Upper lobe of right lung (tissue), 1 donor: ENCODE data around the gene C12orf75. TPM values are rescaled to one million over a fixed set of nuclear protein-coding genes. Genes with fewer than 3 reads are reported as not detected.

ENCODE experiments used
- ATAC-seq: fragments of 200-7000 bp; cut with Tn5 transposase; one replicate; pipeline ENCODE4 v1.9.1; 2020; ENCODE audit warnings: mild to moderate bottlenecking, moderate library complexity
- DNase-seq: peaks from one replicate; pipeline ENCODE4 v3.0.0-alpha.2; 2020
- H3K27ac ChIP-seq: fragments of 200-600 bp; one replicate; pipeline ENCODE4 v1.8.0; 2022
- H3K27me3 ChIP-seq: fragments of 200-600 bp; one replicate; pipeline ENCODE4 v1.8.0; 2022; ENCODE audit warnings: mild to moderate bottlenecking
- H3K36me3 ChIP-seq: fragments of 200-600 bp; one replicate; pipeline ENCODE4 v1.8.0; 2022
- H3K4me1 ChIP-seq: fragments of 200-600 bp; one replicate; pipeline ENCODE4 v1.8.0; 2022
- H3K4me3 ChIP-seq: fragments of 200-600 bp; one replicate; pipeline ENCODE4 v1.8.0; 2022; ENCODE audit warnings: mild to moderate bottlenecking
- H3K9me3 ChIP-seq: fragments of 200-600 bp; one replicate; pipeline ENCODE4 v1.8.0; 2022
- CTCF ChIP-seq: fragments of 200-600 bp; IDR thresholded peaks from one replicate; pipeline ENCODE4 v1.8.0; 2022; ENCODE audit warnings: antibody characterized with exemption
- intact Hi-C: fragments of 100-400 bp; cut with DNase I; formaldehyde crosslinking; loops from one replicate; pipeline ENCODE4 v1.11.0; 2022
- long read RNA-seq: library from polyadenylated mRNA; unstranded; transcript quantifications from one replicate; pipeline ENCODE4 v2.0.0, GENCODE V29; 2021
- total RNA-seq: library from RNA; stranded (reverse); fragmentation: NEBNext Ultra II Directional; extraction: Animal tissue kit (Norgen Biotek cat#: 25700); gene quantifications from one replicate; pipeline ENCODE4 v1.2.1, GENCODE V29; 2021
- donor health status: DM: no; HTN: yes; CAD: no; lungs with severe emphysema.

The C12orf75 gene
- total RNA-seq: 5.9 TPM
- long read RNA-seq, transcript C12orf75-201 (6 exons, 1,366 nt): major isoform, 8 of 9 reads
- long read RNA-seq, partial matches to known transcripts: 0 of 9 reads
- long read RNA-seq, other reads (novel, unspliced or antisense): 1 of 9 reads

- intact Hi-C loops: no loop called here
- Histone ChIP-seq H3K9me3 (no peaks in the 10 kb centered on the region), H3K27me3 (no peaks in the 10 kb centered on the region), H3K36me3 (no peaks in the 10 kb centered on the region), H3K4me1 (peaks cover 4% of the 10 kb centered on the region), H3K27ac (no peak within 1 kb of the TSS), H3K4me3 (peak within 1 kb of the TSS; percentile 69)
- TF ChIP-seq CTCF: no peak
- DNase-seq: peak; percentile 79
- ATAC-seq: peak; percentile 88
Measured at GRCh38 chr12:105330283-105330930, at the start of gene C12orf75. Gene C12orf75 (plus strand): TSS chr12:105330691. CDS start chr12:105330892, 201 bp downstream.

- Histone ChIP-seq H3K36me3 (no peaks in the 10 kb centered on the region), H3K4me3 (no peak overlapping the region), H3K27ac (no peak overlapping the region), H3K4me1 (no peaks in the 10 kb centered on the region), H3K9me3 (no peaks in the 10 kb centered on the region), H3K27me3 (peaks cover 10% of the 10 kb centered on the region)
- no peak for ATAC-seq
- intact Hi-C loops: loop anchor here (10.0 kb wide), 1 partner anchor 104 kb away; no protein-coding TSS in a partner anchor
- DNase-seq: no peak
- no peak for TF ChIP-seq CTCF
Measured at GRCh38 chr12:105280966-105281693, 49.4 kb upstream of the C12orf75 start.

- no peaks in the 10 kb centered on the region for H3K36me3 ChIP-seq
- intact Hi-C loops: loop anchor here (10.0 kb wide), 1 partner anchor 103 kb away; no protein-coding TSS in a partner anchor
- TF ChIP-seq CTCF: no peak
- no peak for DNase-seq
- no peak overlapping the region for H3K4me3 ChIP-seq
- no peak for ATAC-seq
- peaks cover 14% of the 10 kb centered on the region for H3K27me3 ChIP-seq
- H3K4me1 ChIP-seq: no peaks in the 10 kb centered on the region
- no peak overlapping the region for H3K27ac ChIP-seq
- H3K9me3 ChIP-seq: no peaks in the 10 kb centered on the region
Measured at GRCh38 chr12:105281694-105282049, 48.8 kb upstream of the C12orf75 start.

GRCh38 chr12:105285378-105285777, 45.1 kb upstream of the C12orf75 start:
- Histone ChIP-seq H3K27me3 (peaks cover 20% of the 10 kb centered on the region), H3K36me3 (no peaks in the 10 kb centered on the region), H3K4me1 (no peaks in the 10 kb centered on the region), H3K4me3 (no peak overlapping the region), H3K9me3 (no peaks in the 10 kb centered on the region), H3K27ac (no peak overlapping the region)
- ATAC-seq (no peak), DNase-seq (no peak)
- no peak for TF ChIP-seq CTCF
- intact Hi-C loops: loop anchor here (10.0 kb wide), 1 partner anchor 99 kb away; no protein-coding TSS in a partner anchor

GRCh38 chr12:105287408-105287807, 43.1 kb upstream of the C12orf75 start:
- intact Hi-C loops: loop anchor here (10.0 kb wide), 1 partner anchor 97 kb away; no protein-coding TSS in a partner anchor
- TF ChIP-seq CTCF: no peak
- H3K27me3 ChIP-seq: peaks cover 16% of the 10 kb centered on the region
- no peak for DNase-seq
- no peaks in the 10 kb centered on the region for H3K9me3 ChIP-seq
- no peaks in the 10 kb centered on the region for H3K4me1 ChIP-seq
- no peak overlapping the region for H3K4me3 ChIP-seq
- ATAC-seq: no peak
- H3K36me3 ChIP-seq: no peaks in the 10 kb centered on the region
- no peak overlapping the region for H3K27ac ChIP-seq
